SK-N-SH treated with all-trans-retinoic acid at 6 μM for 48 hours (cell line): Measurements from ENCODE around the gene DHX8.

Source experiments
- ATAC-seq: fragments of 200-7000 bp; cut with Tn5 transposase; 3 replicates; pipeline ENCODE4 v1.9.1; 2020; ENCODE audit warnings: mild to moderate bottlenecking, moderate library complexity
- ARNTL ChIP-seq: fragments of 450-650 bp; formaldehyde crosslinking; IDR thresholded peaks from 2 replicates; pipeline ENCODE4 v1.5.0; 2020; ENCODE audit warnings: low read depth, mild to moderate bottlenecking, moderate library complexity, borderline replicate concordance
- CSRNP3 ChIP-seq: fragments of 250-450 bp; sonication (Bioruptor Pico); IDR thresholded peaks from 2 replicates; pipeline ENCODE4 v1.5.1; 2021; ENCODE audit warnings: mild to moderate bottlenecking, moderate library complexity
- ESRRG ChIP-seq: fragments of 250-450 bp; sonication (Bioruptor Pico); IDR thresholded peaks from 2 replicates; pipeline ENCODE4 v1.6.1; 2021; ENCODE audit warnings: mild to moderate bottlenecking
- OSR1 ChIP-seq: fragments of 250-450 bp; sonication (Bioruptor Pico); IDR thresholded peaks from 2 replicates; pipeline ENCODE4 v1.8.0; 2022; ENCODE audit warnings: moderate library complexity, mild to moderate bottlenecking, inconsistent platforms
- POU6F1 ChIP-seq: fragments of 250-450 bp; sonication (Bioruptor Pico); IDR thresholded peaks from 2 replicates; pipeline ENCODE4 v1.8.0; 2021; ENCODE audit warnings: low read depth, mild to moderate bottlenecking, moderate library complexity, borderline replicate concordance
- PPARA ChIP-seq: fragments of 250-450 bp; sonication (Bioruptor Pico); IDR thresholded peaks from 2 replicates; pipeline ENCODE4 v1.5.0; 2020; ENCODE audit warnings: mild to moderate bottlenecking, borderline replicate concordance
- RARB ChIP-seq: fragments of 250-450 bp; sonication (Bioruptor Pico); IDR thresholded peaks from 2 replicates; pipeline ENCODE4 v1.8.0; 2021; ENCODE audit warnings: mild to moderate bottlenecking, moderate library complexity
- TCF4 ChIP-seq: fragments of 250-450 bp; sonication (Bioruptor Pico); IDR thresholded peaks from 2 replicates; pipeline ENCODE4 v1.8.0; 2021; ENCODE audit warnings: mild to moderate bottlenecking, moderate library complexity, borderline replicate concordance
- TSHZ2 ChIP-seq: fragments of 250-450 bp; sonication (Bioruptor Pico); IDR thresholded peaks from 2 replicates; pipeline ENCODE4 v1.5.0; 2020; ENCODE audit warnings: mild to moderate bottlenecking, moderate library complexity
- ZFP3 ChIP-seq: fragments of 250-450 bp; sonication (Bioruptor Pico); IDR thresholded peaks from 2 replicates; pipeline ENCODE4 v1.5.0; 2020; ENCODE audit warnings: mild to moderate bottlenecking, moderate library complexity
- ZNF70 ChIP-seq: fragments of 450-650 bp; formaldehyde crosslinking; IDR thresholded peaks from 2 replicates; pipeline ENCODE4 v1.5.0; 2020; ENCODE audit warnings: mild to moderate bottlenecking, moderate library complexity
- ZNF8 ChIP-seq: fragments of 450-650 bp; formaldehyde crosslinking; IDR thresholded peaks from 2 replicates; pipeline ENCODE4 v1.5.0; 2020; ENCODE audit warnings: mild to moderate bottlenecking, moderate library complexity
- TF ChIP-seq, protein P1 (sequence below): fragments of 250-450 bp; sonication (Bioruptor Pico); IDR thresholded peaks from 2 replicates; pipeline ENCODE4 v1.5.1; 2020; ENCODE audit warnings: low read depth, mild to moderate bottlenecking, moderate library complexity
- TF ChIP-seq, protein P2 (sequence below): fragments of 250-450 bp; sonication (Bioruptor Pico); IDR thresholded peaks from 2 replicates; pipeline ENCODE4 v1.8.0; 2020; ENCODE audit warnings: mild to moderate bottlenecking, moderate library complexity, borderline replicate concordance

Gene DHX8

GRCh38 chr17:43533699-43534098, 49.9 kb downstream of the DHX8 start (continued):
- TF ChIP-seq ZNF8 (CRISPR knock-in tag) (no peak), ARNTL (CRISPR knock-in tag) (no peak), TCF4 (CRISPR knock-in tag) (no peak), PPARA (CRISPR knock-in tag) (no peak), POU6F1 (CRISPR knock-in tag) (no peak), RARB (CRISPR knock-in tag) (no peak)
- TF ChIP-seq, all 23 proteins: peak for 0

DNA sequence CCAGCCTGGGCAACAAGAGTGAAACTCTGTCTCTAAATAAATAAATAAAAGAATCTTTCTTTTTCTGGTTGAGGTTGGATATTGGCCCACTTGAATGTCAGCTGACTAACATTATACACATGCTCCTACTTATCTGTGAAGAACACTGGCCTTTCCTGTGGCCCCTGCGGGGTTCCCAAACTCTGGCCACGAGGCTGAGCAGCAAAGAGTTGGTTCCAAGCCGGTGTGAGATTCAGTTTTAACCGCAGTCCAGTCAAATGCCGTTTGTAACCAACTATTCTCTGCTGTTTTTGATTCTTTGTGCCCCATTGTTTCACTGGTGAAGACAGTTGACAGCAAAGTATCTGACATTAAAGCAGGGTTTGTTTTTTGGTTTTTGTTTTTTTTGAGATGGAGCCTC, 51.1 kb downstream of the DHX8 start:
- TF ChIP-seq POU6F1 (CRISPR knock-in tag) (no peak), TSHZ2 (CRISPR knock-in tag) (no peak), TCF4 (CRISPR knock-in tag) (no peak), ZFP3 (no peak), CSRNP3 (no peak), OSR1 (CRISPR knock-in tag) (no peak), ESRRG (CRISPR knock-in tag) (no peak), ZNF70 (no peak)
- TF ChIP-seq, protein P1, sequence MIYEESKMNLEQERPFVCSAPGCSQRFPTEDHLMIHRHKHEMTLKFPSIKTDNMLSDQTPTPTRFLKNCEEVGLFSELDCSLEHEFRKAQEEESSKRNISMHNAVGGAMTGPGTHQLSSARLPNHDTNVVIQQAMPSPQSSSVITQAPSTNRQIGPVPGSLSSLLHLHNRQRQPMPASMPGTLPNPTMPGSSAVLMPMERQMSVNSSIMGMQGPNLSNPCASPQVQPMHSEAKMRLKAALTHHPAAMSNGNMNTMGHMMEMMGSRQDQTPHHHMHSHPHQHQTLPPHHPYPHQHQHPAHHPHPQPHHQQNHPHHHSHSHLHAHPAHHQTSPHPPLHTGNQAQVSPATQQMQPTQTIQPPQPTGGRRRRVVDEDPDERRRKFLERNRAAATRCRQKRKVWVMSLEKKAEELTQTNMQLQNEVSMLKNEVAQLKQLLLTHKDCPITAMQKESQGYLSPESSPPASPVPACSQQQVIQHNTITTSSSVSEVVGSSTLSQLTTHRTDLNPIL (CRISPR knock-in tag) = no peak
- ATAC-seq = no peak

- TF ChIP-seq, protein P2, sequence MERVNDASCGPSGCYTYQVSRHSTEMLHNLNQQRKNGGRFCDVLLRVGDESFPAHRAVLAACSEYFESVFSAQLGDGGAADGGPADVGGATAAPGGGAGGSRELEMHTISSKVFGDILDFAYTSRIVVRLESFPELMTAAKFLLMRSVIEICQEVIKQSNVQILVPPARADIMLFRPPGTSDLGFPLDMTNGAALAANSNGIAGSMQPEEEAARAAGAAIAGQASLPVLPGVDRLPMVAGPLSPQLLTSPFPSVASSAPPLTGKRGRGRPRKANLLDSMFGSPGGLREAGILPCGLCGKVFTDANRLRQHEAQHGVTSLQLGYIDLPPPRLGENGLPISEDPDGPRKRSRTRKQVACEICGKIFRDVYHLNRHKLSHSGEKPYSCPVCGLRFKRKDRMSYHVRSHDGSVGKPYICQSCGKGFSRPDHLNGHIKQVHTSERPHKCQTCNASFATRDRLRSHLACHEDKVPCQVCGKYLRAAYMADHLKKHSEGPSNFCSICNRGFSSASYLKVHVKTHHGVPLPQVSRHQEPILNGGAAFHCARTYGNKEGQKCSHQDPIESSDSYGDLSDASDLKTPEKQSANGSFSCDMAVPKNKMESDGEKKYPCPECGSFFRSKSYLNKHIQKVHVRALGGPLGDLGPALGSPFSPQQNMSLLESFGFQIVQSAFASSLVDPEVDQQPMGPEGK (CRISPR knock-in tag) = no peak
- no peak for TF ChIP-seq ZNF8 (CRISPR knock-in tag)
- peak; percentile 39 for ATAC-seq
Measured at GRCh38 chr17:43536236-43536992, 52.6 kb downstream of the DHX8 start.
